Testis (tissue), 3 donors: ENCODE measurements around the gene SLC9C1. TPM values are rescaled to one million over a fixed set of nuclear protein-coding genes. Genes with fewer than 3 reads are reported as not detected.

Experiments used
- DNase-seq: peaks from one replicate; pipeline ENCODE4 v3.0.0-alpha.2; 2019
- H3K27ac ChIP-seq, 2 donors: fragments of 200-600 bp; sonication (generic); one replicate each; pipeline ENCODE4 v1.5.1; 2019
- H3K27me3 ChIP-seq: fragments of 200-600 bp; sonication (generic); one replicate; pipeline ENCODE4 v1.5.1; 2019
- H3K36me3 ChIP-seq: fragments of 200-600 bp; sonication (generic); one replicate; pipeline ENCODE4 v1.5.1; 2017; ENCODE audit warnings: low read depth; ENCODE audit errors: missing control alignments
- H3K4me1 ChIP-seq: fragments of 200-600 bp; sonication (generic); one replicate; pipeline ENCODE4 v1.5.1; 2019
- H3K4me3 ChIP-seq, 2 donors: fragments of 200-600 bp; sonication (generic); one replicate each; pipeline ENCODE4 v1.5.1; 2017 to 2019
- H3K9me3 ChIP-seq: fragments of 200-600 bp; sonication (generic); one replicate; pipeline ENCODE4 v1.5.1; 2017
- POLR2A ChIP-seq: fragments of 450-650 bp; IDR thresholded peaks from one replicate; pipeline ENCODE4 v1.6.1; 2017; ENCODE audit warnings: antibody characterized with exemption, mild to moderate bottlenecking, moderate library complexity
- WGBS, 2 donors: methylation state at CpG; one replicate each; pipeline ENCODE4 v1.1.5; 2018; 5-methylcytosine and 5-hydroxymethylcytosine counted together
- intact Hi-C: fragments of 100-400 bp; cut with DNase I; formaldehyde crosslinking; loops from one replicate; pipeline ENCODE4 v1.15.1; 2023; ENCODE audit warnings: low total_unique reads
- polyA plus RNA-seq: library from polyadenylated mRNA; stranded (reverse); fragments of 350-450 nt; fragmentation: Illumina TruSeq; extraction: RNeasy Lipid Tissue Mini Kit (QIAGEN cat#74804); gene quantifications from one replicate; pipeline ENCODE4 v1.2.3, GENCODE V29; 2014; ENCODE audit warnings: low read depth, low replicate concordance; ENCODE audit not compliant: insufficient read depth
- total RNA-seq, 2 donors: library from RNA; depleted of rRNA; stranded (reverse); fragments of >200 nt; gene quantifications; one replicate each; pipeline ENCODE4 v1.2.3, GENCODE V29; 2016
- TF ChIP-seq, protein P1 (sequence below), 3 experiments: fragments of 450-650 bp in 2 of 3; fragments of 200-600 bp in 1 of 3; sonication (generic) in 1 of 3; IDR thresholded peaks; one replicate each; pipeline ENCODE4 v1.5.1; 2016 to 2019; ENCODE audit warnings: antibody characterized with exemption in 3 of 3, mild to moderate bottlenecking in 2 of 3, moderate library complexity in 1 of 3

The SLC9C1 gene
- total and polyA plus RNA-seq, 3 donors from 2014 or later = 3.0 to 20.0 (median 9.8) TPM

GRCh38 chr3:112297714-112298113 is 3.7 kb upstream of the SLC9C1 start:
- no peaks in the 10 kb centered on the region for H3K36me3 ChIP-seq
- no peaks in the 10 kb centered on the region for H3K4me1 ChIP-seq
- no peak for TF ChIP-seq POLR2A
- TF ChIP-seq, protein P1, sequence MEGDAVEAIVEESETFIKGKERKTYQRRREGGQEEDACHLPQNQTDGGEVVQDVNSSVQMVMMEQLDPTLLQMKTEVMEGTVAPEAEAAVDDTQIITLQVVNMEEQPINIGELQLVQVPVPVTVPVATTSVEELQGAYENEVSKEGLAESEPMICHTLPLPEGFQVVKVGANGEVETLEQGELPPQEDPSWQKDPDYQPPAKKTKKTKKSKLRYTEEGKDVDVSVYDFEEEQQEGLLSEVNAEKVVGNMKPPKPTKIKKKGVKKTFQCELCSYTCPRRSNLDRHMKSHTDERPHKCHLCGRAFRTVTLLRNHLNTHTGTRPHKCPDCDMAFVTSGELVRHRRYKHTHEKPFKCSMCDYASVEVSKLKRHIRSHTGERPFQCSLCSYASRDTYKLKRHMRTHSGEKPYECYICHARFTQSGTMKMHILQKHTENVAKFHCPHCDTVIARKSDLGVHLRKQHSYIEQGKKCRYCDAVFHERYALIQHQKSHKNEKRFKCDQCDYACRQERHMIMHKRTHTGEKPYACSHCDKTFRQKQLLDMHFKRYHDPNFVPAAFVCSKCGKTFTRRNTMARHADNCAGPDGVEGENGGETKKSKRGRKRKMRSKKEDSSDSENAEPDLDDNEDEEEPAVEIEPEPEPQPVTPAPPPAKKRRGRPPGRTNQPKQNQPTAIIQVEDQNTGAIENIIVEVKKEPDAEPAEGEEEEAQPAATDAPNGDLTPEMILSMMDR (IDR thresholded peaks at IDR 0.05) = no peak
- no peak for DNase-seq
- intact Hi-C loops = loop anchor here (10.0 kb wide), 1 partner anchor 237 kb away; no protein-coding TSS in a partner anchor
- no peak overlapping the region for H3K27ac ChIP-seq
- H3K4me3 ChIP-seq = no peak overlapping the region
- no peaks in the 10 kb centered on the region for H3K9me3 ChIP-seq
- no peaks in the 10 kb centered on the region for H3K27me3 ChIP-seq

- no peak overlapping the region for H3K27ac ChIP-seq
- TF ChIP-seq, protein P1 (IDR thresholded peaks at IDR 0.05) = no peak
- no peak for TF ChIP-seq POLR2A
- WGBS, 2 donors = 93 to 98% methylated on average over 4 of the region's 4 CpGs
- H3K27me3 ChIP-seq = no peaks in the 10 kb centered on the region
- H3K4me3 ChIP-seq = no peak overlapping the region
- DNase-seq = no peak
- intact Hi-C loops = no loop called here
- H3K9me3 ChIP-seq = no peaks in the 10 kb centered on the region
- H3K4me1 ChIP-seq = no peaks in the 10 kb centered on the region
- H3K36me3 ChIP-seq = no peaks in the 10 kb centered on the region
Measured at GRCh38 chr3:112289011-112289410, 5.0 kb downstream of the SLC9C1 start.

GRCh38 chr3:112280266-112280665 is 13.8 kb downstream of the SLC9C1 start:
- intact Hi-C loops = no loop called here
- H3K9me3 ChIP-seq = no peaks in the 10 kb centered on the region

GRCh38 chr3:112273536-112273935 is 20.5 kb downstream of the SLC9C1 start:
- DNase-seq = no peak
- TF ChIP-seq POLR2A = no peak
- TF ChIP-seq, protein P1 (IDR thresholded peaks at IDR 0.05) = no peak
- Histone ChIP-seq H3K4me3 (no peak overlapping the region), H3K9me3 (no peaks in the 10 kb centered on the region), H3K36me3 (no peaks in the 10 kb centered on the region), H3K4me1 (no peaks in the 10 kb centered on the region), H3K27me3 (no peaks in the 10 kb centered on the region), H3K27ac (no peak overlapping the region)
- WGBS, 2 donors = 94 to 100% methylated on average over 2 of the region's 2 CpGs
- intact Hi-C loops = no loop called here

More at GRCh38 chr3:112280266-112280665, 13.8 kb downstream of the SLC9C1 start:
- TF ChIP-seq, protein P1 (IDR thresholded peaks at IDR 0.05) = no peak
- TF ChIP-seq POLR2A = no peak
- Histone ChIP-seq H3K4me3 (no peak overlapping the region), H3K27me3 (no peaks in the 10 kb centered on the region), H3K36me3 (no peaks in the 10 kb centered on the region), H3K27ac (no peak overlapping the region), H3K4me1 (no peaks in the 10 kb centered on the region)
- no peak for DNase-seq
- 81 to 86% methylated on average over 1 of the region's 1 CpG for WGBS, 2 donors

DNA sequence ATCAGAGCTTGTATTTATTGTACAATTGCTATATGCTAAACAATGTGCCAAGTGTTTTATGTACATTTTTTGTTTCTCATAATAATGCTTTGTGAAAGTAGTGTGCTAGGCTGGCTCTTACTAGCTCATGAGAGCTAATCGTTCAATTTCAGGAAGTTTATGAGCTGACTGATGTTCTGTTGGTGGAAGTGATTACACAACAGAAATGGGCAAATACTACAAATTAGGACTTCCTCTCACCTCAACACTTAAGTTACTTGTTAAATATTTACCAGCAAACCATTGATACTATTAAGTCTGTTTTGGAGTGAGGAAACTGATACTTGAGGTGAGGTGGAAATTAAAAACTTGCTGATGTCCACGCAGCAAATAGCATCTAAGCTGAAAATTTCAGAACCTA is 32.3 kb downstream of the SLC9C1 start:
- TF ChIP-seq, protein P1 (IDR thresholded peaks at IDR 0.05) = no peak
- no peak for TF ChIP-seq POLR2A
- Histone ChIP-seq H3K4me3 (no peak overlapping the region), H3K27ac (no peak overlapping the region), H3K9me3 (no peaks in the 10 kb centered on the region), H3K27me3 (no peaks in the 10 kb centered on the region), H3K36me3 (no peaks in the 10 kb centered on the region), H3K4me1 (no peaks in the 10 kb centered on the region)
- DNase-seq = no peak
- WGBS, 2 donors = 72 to 79% methylated on average over 2 of the region's 2 CpGs
- intact Hi-C loops = no loop called here
